GM19397 (cell line): ENCODE measurements around the gene F7.
"Not testable (repeated sequence)": the region's sequence is repeated elsewhere in the genome, so short reads cannot be mapped to it uniquely, and the experiment has no call there.

ENCODE experiments used
- ATAC-seq: cut with Tn5 transposase; IDR thresholded peaks from one replicate; pipeline ENCODE4 v1.9.1; 2021; ENCODE audit warnings: mild to moderate bottlenecking, moderate library complexity; ENCODE audit not compliant: unreplicated experiment

Gene F7

GRCh38 chr13:113098162-113098732 is 7.3 kb upstream of the F7 start:
- no peak for ATAC-seq

- no peak for ATAC-seq
These were observed 6.4 kb upstream of the F7 start for GRCh38 chr13:113099142-113099541.

DNA sequence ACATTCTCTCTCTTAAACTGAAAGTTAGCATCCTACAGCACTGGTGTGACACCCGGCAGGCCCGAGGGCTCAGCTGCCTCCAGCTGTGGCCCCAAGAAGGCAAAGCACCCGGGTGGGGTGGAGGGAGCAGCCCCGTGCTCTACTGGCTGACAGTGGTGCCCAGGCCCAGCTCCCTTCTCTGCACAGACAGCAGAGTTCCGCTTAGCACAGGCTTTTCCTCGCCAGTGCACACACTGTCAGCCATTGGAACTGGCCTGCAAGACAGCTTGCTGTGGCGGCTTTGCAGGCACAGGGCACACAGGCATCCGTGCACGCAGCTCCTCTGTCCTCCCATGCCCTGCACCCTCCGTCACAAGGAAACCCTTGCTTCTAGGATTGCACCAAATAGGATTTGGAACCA is 3.3 kb upstream of the F7 start:
- ATAC-seq: not testable (repeated sequence)

DNA sequence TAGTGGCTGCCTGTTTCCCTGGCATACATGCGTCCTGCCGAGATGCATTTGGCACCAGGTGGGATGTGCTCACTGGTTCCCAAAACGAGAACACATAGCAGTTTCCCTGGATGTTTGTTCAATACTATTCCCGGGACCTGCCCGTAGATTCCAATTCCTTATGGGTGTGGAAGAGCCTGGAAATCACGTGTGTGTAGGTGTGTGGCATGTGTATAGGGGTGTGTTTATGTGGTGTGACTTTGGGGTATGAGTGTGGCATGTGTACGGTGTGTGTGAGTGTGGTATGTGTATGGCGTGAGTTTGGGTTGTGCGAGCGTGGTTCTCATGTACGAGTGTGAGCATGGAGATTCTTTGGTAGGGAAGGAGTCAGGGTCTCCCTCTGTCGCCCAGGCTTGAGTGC is 2.9 kb upstream of the F7 start:
- no peak for ATAC-seq

DNA sequence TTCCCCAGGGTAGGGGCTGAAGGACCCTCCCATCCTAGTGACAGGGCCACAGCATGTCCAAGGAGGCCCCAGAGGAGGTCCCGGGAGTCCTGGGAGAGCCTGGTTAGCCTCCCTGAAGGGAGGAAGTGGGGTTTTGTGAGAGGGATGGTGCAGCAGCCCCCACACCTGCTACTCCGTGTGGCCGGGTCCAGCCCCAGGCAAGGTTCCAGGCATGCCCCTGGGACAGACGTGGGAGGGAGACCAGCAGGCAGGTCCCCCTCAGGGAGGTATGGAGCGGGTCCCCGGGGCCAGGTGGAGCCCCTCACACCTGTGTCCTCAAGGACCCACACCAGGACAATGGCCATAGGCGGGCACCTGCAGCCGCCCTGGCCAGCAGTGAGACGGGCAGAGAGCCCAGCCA is 1.9 kb upstream of the F7 start:
- ATAC-seq: no peak

DNA sequence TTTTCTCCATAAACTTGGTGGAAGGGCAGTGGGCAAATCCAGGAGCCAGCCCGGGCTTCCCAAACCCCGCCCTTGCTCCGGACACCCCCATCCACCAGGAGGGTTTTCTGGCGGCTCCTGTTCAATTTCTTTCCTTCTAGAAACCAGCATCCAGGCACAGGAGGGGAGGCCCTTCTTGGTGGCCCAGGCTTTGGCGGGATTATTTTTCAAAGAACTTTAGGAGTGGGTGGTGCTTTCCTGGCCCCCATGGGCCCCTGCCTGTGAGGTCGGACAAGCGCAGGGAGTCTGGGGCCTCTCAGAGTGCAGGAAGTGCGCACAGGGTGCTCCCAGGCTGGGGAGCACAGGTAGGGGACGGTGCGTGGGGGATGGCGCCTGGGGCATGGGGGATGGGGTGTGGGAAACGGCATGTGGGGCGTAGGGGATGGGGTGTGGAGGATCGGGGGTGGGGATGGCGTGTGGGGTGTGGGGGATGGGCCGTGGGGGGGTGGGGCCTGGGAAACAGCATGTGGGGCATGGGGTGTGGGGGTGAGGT is 396 bp downstream of the F7 start:
- no peak for ATAC-seq

GRCh38 chr13:113106711-113107351 is 1.2 kb downstream of the F7 start:
- ATAC-seq: no peak

DNA sequence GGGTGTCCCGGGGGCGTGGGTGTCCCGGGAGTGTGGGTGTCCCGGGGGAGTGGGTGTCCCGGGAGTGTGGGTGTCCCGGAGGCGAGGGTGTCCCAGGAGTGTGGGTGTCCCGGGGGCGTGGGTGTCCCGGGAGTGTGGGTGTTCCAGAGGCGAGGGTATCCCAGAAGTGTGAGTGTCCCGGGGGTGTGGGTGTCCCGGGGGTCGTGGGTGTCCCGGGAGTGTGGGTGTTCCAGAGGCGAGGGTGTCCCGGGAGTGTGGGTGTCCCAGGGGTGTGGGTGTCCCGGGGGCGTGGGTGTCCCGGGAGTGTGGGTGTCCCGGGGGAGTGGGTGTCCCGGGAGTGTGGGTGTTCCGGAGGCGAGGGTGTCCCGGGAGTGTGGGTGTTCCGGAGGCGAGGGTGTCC is 2.9 kb downstream of the F7 start:
- not testable (repeated sequence) for ATAC-seq

DNA sequence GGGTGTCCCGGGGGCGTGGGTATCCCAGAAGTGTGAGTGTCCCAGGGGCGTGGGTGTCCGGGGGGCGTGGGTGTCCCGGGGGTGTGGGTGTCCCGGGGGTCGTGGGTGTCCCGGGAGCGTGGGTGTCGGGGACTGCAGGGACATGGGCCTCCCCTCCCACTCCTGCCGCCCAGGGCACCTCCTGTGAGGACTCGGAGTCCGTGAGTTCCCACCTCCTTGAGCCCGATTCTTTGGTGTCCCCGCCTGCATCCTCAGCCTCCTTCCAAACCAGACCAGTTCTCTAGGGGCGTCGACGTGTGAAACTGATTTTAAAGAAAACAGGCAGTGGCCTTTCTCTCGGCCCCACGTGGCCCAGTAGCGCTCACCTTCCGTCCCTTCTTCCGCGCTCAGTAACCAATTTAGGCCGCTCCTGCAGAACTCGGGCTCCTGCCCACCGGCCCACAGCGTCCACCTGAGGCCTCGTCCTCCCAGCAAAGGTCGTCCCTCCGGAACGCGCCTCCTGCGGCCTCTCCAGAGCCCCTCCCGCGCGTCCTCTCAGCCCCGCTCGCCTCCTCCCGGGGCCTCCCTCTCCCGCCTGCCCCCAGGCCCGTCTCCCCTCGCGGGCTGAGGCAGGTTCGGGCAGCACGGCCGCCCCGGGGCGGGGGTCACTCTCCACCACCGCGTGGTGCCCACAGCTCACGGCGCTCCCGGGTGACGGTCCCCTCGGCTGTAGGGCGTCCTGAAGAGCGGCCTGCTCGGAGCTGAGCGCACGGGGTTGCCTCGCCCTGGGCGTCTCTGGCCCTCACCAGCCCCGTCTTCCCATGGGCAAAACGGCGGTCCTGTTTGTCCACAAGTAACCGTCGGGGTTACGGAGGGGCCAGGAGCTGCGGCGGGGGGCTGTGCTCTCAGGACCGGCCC is 3.8 kb downstream of the F7 start:
- ATAC-seq: no peak

DNA sequence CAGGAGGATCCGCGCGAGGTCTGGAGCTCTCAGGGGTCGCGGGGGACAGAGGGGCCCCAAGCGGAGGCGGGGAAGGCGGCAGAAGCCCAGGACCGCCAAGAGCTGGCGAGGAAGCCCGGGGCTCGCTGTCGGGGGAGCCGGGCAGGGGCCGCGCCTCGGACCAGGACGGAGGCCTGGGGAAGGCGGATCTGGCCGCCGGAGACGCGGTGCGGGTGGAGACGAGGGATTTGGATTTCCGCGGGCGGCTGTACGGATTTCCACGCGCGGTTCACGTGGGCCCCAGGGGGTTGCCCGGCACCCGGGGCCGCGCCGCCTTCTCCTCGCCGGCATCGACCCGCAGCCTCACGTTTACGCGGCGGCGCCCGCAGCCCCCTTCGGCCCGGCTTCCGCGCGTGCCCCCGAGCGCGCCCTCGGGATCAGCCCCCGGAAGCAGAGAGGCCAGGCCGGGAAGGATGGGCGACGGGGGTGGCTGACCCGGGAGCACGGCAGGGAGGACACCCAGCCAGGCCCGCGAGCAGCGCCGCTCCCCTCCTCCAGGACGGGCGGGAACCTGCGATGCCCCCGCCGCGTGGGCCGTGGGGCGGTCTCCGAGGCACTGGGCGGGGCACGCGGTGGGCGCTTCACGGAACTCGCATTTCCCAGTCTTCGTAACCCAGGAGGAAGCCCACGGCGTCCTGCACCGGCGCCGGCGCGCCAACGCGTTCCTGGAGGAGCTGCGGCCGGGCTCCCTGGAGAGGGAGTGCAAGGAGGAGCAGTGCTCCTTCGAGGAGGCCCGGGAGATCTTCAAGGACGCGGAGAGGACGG is 4.7 kb downstream of the F7 start:
- no peak for ATAC-seq

DNA sequence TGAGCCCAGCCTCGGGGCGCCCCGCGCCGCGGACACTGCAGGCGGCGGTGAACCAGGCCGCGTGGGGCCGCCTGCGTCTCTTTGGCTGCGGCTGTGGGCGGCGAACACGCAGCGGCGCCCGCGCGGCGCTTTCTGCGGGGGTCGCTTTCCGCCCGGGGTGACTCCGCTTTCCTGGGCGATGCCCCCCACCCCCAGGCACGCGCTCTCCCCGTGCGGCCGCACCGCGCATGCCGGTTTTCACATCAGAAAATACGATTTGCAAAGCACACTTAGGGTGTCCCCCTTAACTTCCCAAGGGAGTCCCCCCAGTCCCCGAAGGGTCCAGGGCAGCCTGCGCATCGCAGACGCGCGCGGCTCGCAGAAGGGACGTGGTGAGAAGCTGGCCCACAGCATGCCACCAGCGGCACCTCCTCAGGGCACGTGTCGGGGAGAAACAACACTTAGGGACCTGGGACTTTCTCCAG is 5.3 kb downstream of the F7 start:
- ATAC-seq: no peak

- ATAC-seq: not testable (repeated sequence)
These were observed 6.2 kb downstream of the F7 start for GRCh38 chr13:113111821-113112220.

DNA sequence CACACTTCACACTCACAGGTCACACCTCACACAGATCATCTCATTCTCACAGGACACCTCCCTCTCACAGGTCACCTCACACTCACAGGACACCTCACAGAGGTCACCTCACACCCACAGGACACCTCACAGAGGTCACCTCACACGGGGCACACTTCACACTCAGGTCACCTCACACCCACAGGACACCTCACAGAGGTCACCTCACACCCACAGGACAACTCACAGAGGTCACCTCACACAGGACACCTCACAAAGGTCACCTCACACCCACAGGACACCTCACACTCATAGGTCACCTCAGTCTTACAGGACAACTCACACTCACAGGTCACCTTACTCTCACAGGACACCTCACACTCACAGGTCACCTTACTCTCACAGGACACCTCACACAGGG is 6.9 kb downstream of the F7 start:
- ATAC-seq: not testable (repeated sequence)

DNA sequence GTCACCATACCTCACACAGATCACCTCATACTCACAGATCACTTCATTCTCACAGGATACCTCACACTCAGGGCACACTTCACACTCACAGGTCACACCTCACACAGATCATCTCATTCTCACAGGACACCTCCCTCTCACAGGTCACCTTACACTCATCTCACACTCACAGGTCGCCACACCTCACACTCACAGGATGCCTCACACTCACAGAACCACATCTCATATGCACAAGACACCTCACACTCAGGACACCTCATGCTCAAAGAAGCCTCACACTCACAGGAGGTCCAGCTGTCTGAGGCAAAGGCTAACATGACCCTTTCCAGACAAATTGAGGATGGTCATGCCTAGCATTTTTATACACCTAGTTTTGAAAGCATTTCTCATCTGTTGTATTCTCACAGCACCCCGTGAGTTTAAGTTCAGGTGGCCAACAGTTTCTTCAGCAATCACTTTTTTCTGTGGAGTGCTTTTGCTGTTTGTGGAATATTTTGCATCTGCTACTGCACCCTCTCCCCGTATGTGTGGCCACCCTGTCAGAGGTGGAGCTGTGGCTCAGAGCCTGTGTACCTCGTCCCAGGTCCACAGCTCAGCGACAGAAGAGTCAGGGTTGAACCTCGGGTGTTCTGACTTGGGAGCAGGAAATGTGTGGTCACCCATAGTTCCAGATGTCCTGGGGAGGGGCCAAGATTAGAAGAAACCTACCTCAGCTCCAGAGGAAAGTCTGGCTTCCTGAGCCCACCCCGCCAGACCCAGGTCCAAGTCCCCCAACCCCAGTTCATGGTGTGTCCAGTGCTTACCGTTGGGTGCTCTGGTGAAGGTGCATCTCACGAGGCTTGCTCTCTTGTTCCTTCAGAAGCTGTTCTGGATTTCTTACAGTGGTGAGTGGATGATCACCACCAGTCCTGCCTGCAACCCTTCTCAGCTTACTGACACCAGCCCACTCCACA is 7.6 kb downstream of the F7 start:
- ATAC-seq: no peak

DNA sequence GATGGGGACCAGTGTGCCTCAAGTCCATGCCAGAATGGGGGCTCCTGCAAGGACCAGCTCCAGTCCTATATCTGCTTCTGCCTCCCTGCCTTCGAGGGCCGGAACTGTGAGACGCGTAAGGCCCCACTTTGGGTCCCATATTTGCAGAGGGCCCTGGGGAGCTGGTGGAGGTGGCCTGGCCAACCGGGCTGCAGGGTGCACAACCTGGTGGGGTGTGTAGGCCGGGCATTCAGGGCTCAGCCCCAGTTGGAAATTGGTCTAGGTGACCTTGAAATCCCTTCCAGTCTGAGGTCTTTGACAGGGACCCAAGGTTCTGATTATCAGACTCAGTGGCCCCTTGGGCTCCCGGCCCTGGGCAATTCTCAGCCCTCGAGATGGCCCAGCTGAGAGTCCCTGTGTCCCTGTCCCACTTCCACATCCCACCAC is 8.3 kb downstream of the F7 start:
- no peak for ATAC-seq

- ATAC-seq: no peak
These were observed 9.1 kb downstream of the F7 start for GRCh38 chr13:113114511-113115362.

- no peak for ATAC-seq
These were observed 10.0 kb downstream of the F7 start for GRCh38 chr13:113115363-113116205.
